Glutamatergic neuron (in vitro differentiated cells): ENCODE measurements around the gene CCR6. TPM values are rescaled to one million over a fixed set of nuclear protein-coding genes. Genes with fewer than 3 reads are reported as not detected.

Source experiments
- DNase-seq: peaks from one replicate; pipeline ENCODE4 v3.0.0; 2022
- H3K27ac Mint-ChIP-seq: one replicate; pipeline ENCODE4 v1.8.0; 2020; ENCODE audit warnings: mild to moderate bottlenecking, mixed read lengths, inconsistent platforms; ENCODE audit not compliant: unreplicated experiment
- H3K27me3 Mint-ChIP-seq: one replicate; pipeline ENCODE4 v1.8.0; 2020; ENCODE audit warnings: mild to moderate bottlenecking, moderate library complexity, mixed read lengths, inconsistent platforms; ENCODE audit not compliant: unreplicated experiment
- H3K36me3 Mint-ChIP-seq: one replicate; pipeline ENCODE4 v1.8.0; 2020; ENCODE audit warnings: mild to moderate bottlenecking, mixed read lengths, inconsistent platforms; ENCODE audit not compliant: unreplicated experiment
- H3K4me1 Mint-ChIP-seq: one replicate; pipeline ENCODE4 v1.8.0; 2020; ENCODE audit warnings: mild to moderate bottlenecking, low read depth, mixed read lengths, inconsistent platforms; ENCODE audit not compliant: unreplicated experiment
- H3K4me3 Mint-ChIP-seq: one replicate; pipeline ENCODE4 v1.8.0; 2020; ENCODE audit warnings: mild to moderate bottlenecking, mixed read lengths, inconsistent platforms; ENCODE audit not compliant: unreplicated experiment
- H3K9me3 Mint-ChIP-seq: one replicate; pipeline ENCODE4 v1.8.0; 2020; ENCODE audit warnings: mild to moderate bottlenecking, moderate library complexity, mixed read lengths, inconsistent platforms; ENCODE audit not compliant: unreplicated experiment
- CTCF ChIP-seq: fragments of 200-600 bp; sonication (generic); IDR thresholded peaks from one replicate; pipeline ENCODE4 v1.5.0; 2021; ENCODE audit not compliant: partially characterized antibody, unreplicated experiment
- total RNA-seq: library from RNA; stranded (reverse); fragmentation: NEBNext Ultra II Directional; extraction: Animal tissue kit (Norgen Biotek cat#: 25700); gene quantifications from one replicate; pipeline ENCODE4 v1.2.1, GENCODE V29; 2021; ENCODE audit not compliant: unreplicated experiment

CCR6 gene
- total RNA-seq, 1 donor from 2014 or later, result not detected

GRCh38 chr6:167142433-167142761 lies 19.5 kb downstream of the CCR6 start:
- H3K27me3 Mint-ChIP-seq, result peaks cover 7% of the 10 kb centered on the region
- peak; percentile 1 for TF ChIP-seq CTCF
- H3K36me3 Mint-ChIP-seq, result peaks cover 11% of the 10 kb centered on the region
- H3K9me3 Mint-ChIP-seq, result peaks cover 8% of the 10 kb centered on the region
- peaks cover 26% of the 10 kb centered on the region for H3K4me1 Mint-ChIP-seq
- no peak overlapping the region for H3K4me3 Mint-ChIP-seq
- DNase-seq, result no peak
- H3K27ac Mint-ChIP-seq, result no peak overlapping the region

- Mint-ChIP-seq H3K36me3 (peaks cover 11% of the 10 kb centered on the region), H3K4me1 (peaks cover 26% of the 10 kb centered on the region), H3K4me3 (no peak overlapping the region), H3K27me3 (peaks cover 7% of the 10 kb centered on the region), H3K27ac (no peak overlapping the region), H3K9me3 (peaks cover 8% of the 10 kb centered on the region)
- TF ChIP-seq CTCF, result no peak
- DNase-seq, result no peak
Measured at GRCh38 chr6:167143041-167143440, 20.1 kb downstream of the CCR6 start.

GRCh38 chr6:167145461-167145860 lies 22.6 kb downstream of the CCR6 start:
- Mint-ChIP-seq H3K36me3 (peaks cover 11% of the 10 kb centered on the region), H3K27me3 (peaks cover 7% of the 10 kb centered on the region), H3K4me1 (peaks cover 19% of the 10 kb centered on the region), H3K9me3 (peaks cover 8% of the 10 kb centered on the region), H3K4me3 (no peak overlapping the region), H3K27ac (no peak overlapping the region)
- no peak for DNase-seq
- TF ChIP-seq CTCF, result no peak

- H3K9me3 Mint-ChIP-seq, result peaks cover 8% of the 10 kb centered on the region
- peaks cover 11% of the 10 kb centered on the region for H3K36me3 Mint-ChIP-seq
- H3K4me1 Mint-ChIP-seq, result peaks cover 16% of the 10 kb centered on the region
- H3K27me3 Mint-ChIP-seq, result peaks cover 7% of the 10 kb centered on the region
- peak overlapping the region; percentile 63 for H3K4me3 Mint-ChIP-seq
- no peak for TF ChIP-seq CTCF
- no peak overlapping the region for H3K27ac Mint-ChIP-seq
- DNase-seq, result no peak
Measured at GRCh38 chr6:167146135-167146534, 23.2 kb downstream of the CCR6 start.

- Mint-ChIP-seq H3K4me1 (peaks cover 19% of the 10 kb centered on the region), H3K4me3 (peak overlapping the region; percentile 63), H3K27me3 (peaks cover 7% of the 10 kb centered on the region), H3K27ac (no peak overlapping the region), H3K9me3 (peaks cover 8% of the 10 kb centered on the region), H3K36me3 (peaks cover 11% of the 10 kb centered on the region)
- peak; percentile 42 for DNase-seq
- no peak for TF ChIP-seq CTCF
Measured at GRCh38 chr6:167146977-167147376, 24.1 kb downstream of the CCR6 start.
